Measurements from ENCODE around the gene ADGRG3.

The ADGRG3 gene

DNA sequence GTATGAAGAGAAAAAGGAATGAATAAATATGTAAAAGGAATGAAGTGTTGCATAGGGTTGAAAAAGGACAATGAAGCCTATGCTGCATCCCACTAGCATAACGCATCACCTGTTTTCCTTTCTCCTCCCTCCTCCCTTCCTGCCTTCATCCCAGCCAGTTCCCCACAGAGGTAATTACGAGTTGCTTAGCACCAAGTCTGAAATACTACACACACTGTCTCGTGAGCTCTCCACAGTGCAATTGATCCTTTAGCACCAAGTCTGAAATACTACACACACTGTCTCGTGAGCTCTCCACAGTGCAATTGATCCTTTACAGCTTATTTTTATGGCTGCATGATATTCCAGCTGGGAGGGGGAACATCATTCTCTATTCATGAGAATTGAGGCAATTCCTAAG is 25.4 kb downstream of the ADGRG3 start:
- TF ChIP-seq ZFX (IDR thresholded peaks at IDR 0.05) = no peak
- no peak for TF ChIP-seq CTCF (conservative IDR thresholded peaks at IDR 0.05)
- H3K27ac ChIP-seq = no peak overlapping the region

DNA sequence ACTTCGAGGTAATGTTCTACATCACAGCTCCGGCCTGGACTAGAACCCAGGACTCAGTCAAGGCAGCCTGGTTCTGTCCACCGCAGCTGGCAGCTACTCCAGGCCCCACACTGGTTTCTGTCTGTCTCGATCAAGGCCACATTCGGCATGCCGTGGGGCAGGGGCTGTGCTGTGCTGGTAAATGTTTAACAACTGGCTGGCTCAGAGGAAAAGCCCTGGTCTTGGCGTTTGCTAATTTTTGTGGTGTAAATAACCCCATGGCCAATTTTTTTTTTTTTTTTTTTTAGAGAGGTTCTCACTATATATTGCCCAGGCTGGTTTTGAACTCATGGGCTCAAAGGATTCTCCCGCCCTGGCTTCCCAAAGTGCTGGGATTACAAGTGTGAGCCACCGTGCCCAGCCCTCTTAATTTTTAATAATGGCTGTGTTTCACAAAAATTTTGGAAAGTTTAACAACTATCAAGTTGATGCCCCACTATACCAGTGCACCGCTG is 26.2 kb downstream of the ADGRG3 start:
- no peak for TF ChIP-seq CTCF (conservative IDR thresholded peaks at IDR 0.05)
- no peak for TF ChIP-seq ZFX (IDR thresholded peaks at IDR 0.05)
- H3K27ac ChIP-seq = no peak overlapping the region

- TF ChIP-seq ZFX (IDR thresholded peaks at IDR 0.05) (no peak), CTCF (conservative IDR thresholded peaks at IDR 0.05) (no peak)
- no peak within 1 kb of the TSS for H3K27ac ChIP-seq
These were observed 26.9 kb downstream of the ADGRG3 start, which contains the start of gene DRC7 for GRCh38 chr16:57694725-57695679. DRC7 (plus strand) TSS chr16:57694806; CDS start chr16:57697950, 3,144 bp downstream.

- no peak overlapping the region for H3K27ac ChIP-seq
- TF ChIP-seq CTCF (conservative IDR thresholded peaks at IDR 0.05) (no peak), ZFX (IDR thresholded peaks at IDR 0.05) (no peak)
These were observed 27.6 kb downstream of the ADGRG3 start for GRCh38 chr16:57695680-57696069.

GRCh38 chr16:57696240-57696639 is 28.1 kb downstream of the ADGRG3 start:
- H3K27ac ChIP-seq = no peak overlapping the region
- TF ChIP-seq CTCF (conservative IDR thresholded peaks at IDR 0.05) (no peak), ZFX (IDR thresholded peaks at IDR 0.05) (no peak)

DNA sequence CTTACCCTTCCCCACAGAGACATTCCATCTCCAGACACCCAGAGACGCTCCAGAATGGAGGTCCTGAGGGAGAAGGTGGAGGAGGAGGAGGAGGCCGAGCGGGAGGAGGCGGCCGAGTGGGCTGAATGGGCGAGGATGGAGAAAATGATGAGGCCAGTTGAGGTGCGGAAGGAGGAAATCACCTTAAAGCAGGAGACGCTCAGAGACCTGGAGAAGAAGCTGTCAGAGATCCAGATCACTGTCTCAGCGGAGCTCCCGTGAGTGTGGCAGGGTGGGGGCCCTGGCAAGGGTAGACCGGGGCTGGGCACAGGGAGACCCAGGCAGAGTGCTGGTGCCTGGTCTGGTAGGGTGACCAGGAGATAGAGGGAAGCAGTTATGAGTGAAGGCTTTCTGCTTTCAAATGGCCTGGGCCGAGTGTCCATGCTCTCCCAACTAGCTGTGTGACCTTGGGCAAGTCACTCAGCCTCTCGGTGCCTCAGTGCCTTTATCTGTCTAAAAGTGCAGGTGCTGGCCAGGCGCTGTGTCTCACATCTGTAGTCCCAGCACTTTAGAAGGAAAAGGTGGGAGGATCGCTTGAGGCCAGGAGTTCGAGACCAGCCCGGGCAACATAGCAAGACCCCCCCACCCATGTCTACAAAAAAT is 29.9 kb downstream of the ADGRG3 start:
- no peak overlapping the region for H3K27ac ChIP-seq
- TF ChIP-seq ZFX (IDR thresholded peaks at IDR 0.05) (no peak), CTCF (conservative IDR thresholded peaks at IDR 0.05) (no peak)
